Skeletal muscle tissue (tissue), 4 donors: ENCODE measurements around the gene ZDHHC21. TPM values are rescaled to one million over a fixed set of nuclear protein-coding genes. Genes with fewer than 3 reads are reported as not detected.

Experiments
- H3K27ac ChIP-seq: one replicate; pipeline ENCODE4 v1.7.0; 2013; ENCODE audit warnings: mild to moderate bottlenecking, low read depth, low read length, inconsistent platforms
- H3K27me3 ChIP-seq, 3 donors: one replicate each; pipeline ENCODE4 v1.7.0; 2013; ENCODE audit warnings: low read length in 3 of 3; ENCODE audit not compliant: control insufficient read depth in 3 of 3, insufficient read depth in 3 of 3
- H3K36me3 ChIP-seq, 3 donors: one replicate each; pipeline ENCODE4 v1.7.0; 2013; ENCODE audit warnings: low read length in 3 of 3; ENCODE audit not compliant: control insufficient read depth in 3 of 3, insufficient read depth in 3 of 3
- H3K4me1 ChIP-seq, 3 donors: one replicate each; pipeline ENCODE4 v1.7.0; 2013; ENCODE audit warnings: low read length in 3 of 3, mild to moderate bottlenecking in 3 of 3; ENCODE audit not compliant: control insufficient read depth in 3 of 3, insufficient read depth in 3 of 3
- H3K4me3 ChIP-seq, 3 donors: one replicate each; pipeline ENCODE4 v1.7.0; 2013; ENCODE audit warnings: low read length in 3 of 3
- H3K9ac ChIP-seq, 3 donors: one replicate each; pipeline ENCODE4 v1.7.0; 2013; ENCODE audit warnings: low read length in 3 of 3, mild to moderate bottlenecking in 3 of 3, moderate library complexity in 2 of 3, low read depth in 1 of 3
- H3K9me3 ChIP-seq, 3 donors: one replicate each; pipeline ENCODE4 v1.7.0; 2013; ENCODE audit warnings: low read length in 3 of 3; ENCODE audit not compliant: control insufficient read depth in 3 of 3
- total RNA-seq: library from RNA; depleted of rRNA; stranded (reverse); fragments of >200 nt; gene quantifications from one replicate; pipeline ENCODE4 v1.2.3, GENCODE V29; 2014
- donor health status: Osteomylitis.

Gene ZDHHC21
- total RNA-seq, 1 donor from 2014 or later = 24.5 TPM

GRCh38 chr9:14584571-14584970 lies 108.7 kb downstream of the ZDHHC21 start:
- Histone ChIP-seq H3K9me3 (no peaks in the 10 kb centered on the region), H3K27me3 (no peaks in the 10 kb centered on the region), H3K4me1 (no peaks in the 10 kb centered on the region), H3K4me3 (no peak overlapping the region), H3K36me3 (no peaks in the 10 kb centered on the region), H3K27ac (no peak overlapping the region), H3K9ac (no peak overlapping the region)

GRCh38 chr9:14578030-14578429 lies 115.2 kb downstream of the ZDHHC21 start:
- Histone ChIP-seq H3K4me3 (no peak overlapping the region), H3K27me3 (no peaks in the 10 kb centered on the region), H3K4me1 (no peaks in the 10 kb centered on the region), H3K9ac (no peak overlapping the region), H3K36me3 (no peaks in the 10 kb centered on the region), H3K27ac (no peak overlapping the region), H3K9me3 (no peaks in the 10 kb centered on the region)

- H3K9ac ChIP-seq = no peak overlapping the region
These were observed 119.1 kb downstream of the ZDHHC21 start for GRCh38 chr9:14574173-14574572.

GRCh38 chr9:14573319-14573718 lies 119.9 kb downstream of the ZDHHC21 start:
- no peaks in the 10 kb centered on the region for H3K27me3 ChIP-seq
- H3K9ac ChIP-seq = no peak overlapping the region

More at GRCh38 chr9:14574173-14574572, 119.1 kb downstream of the ZDHHC21 start:
- H3K36me3 ChIP-seq = no peaks in the 10 kb centered on the region
- no peak overlapping the region for H3K27ac ChIP-seq
- H3K4me3 ChIP-seq = no peak overlapping the region
- H3K27me3 ChIP-seq = no peaks in the 10 kb centered on the region
- no peaks in the 10 kb centered on the region for H3K4me1 ChIP-seq
- H3K9me3 ChIP-seq = no peaks in the 10 kb centered on the region

GRCh38 chr9:14565352-14566016 lies 127.7 kb downstream of the ZDHHC21 start:
- H3K4me1 ChIP-seq = no peaks in the 10 kb centered on the region
- no peak overlapping the region for H3K4me3 ChIP-seq
- H3K27ac ChIP-seq = no peak overlapping the region
- no peak overlapping the region for H3K9ac ChIP-seq
- H3K27me3 ChIP-seq = no peaks in the 10 kb centered on the region
- H3K9me3 ChIP-seq = no peaks in the 10 kb centered on the region
- no peaks in the 10 kb centered on the region for H3K36me3 ChIP-seq

More at GRCh38 chr9:14573319-14573718, 119.9 kb downstream of the ZDHHC21 start:
- Histone ChIP-seq H3K9me3 (no peaks in the 10 kb centered on the region), H3K4me3 (no peak overlapping the region), H3K4me1 (no peaks in the 10 kb centered on the region), H3K36me3 (no peaks in the 10 kb centered on the region), H3K27ac (no peak overlapping the region)

GRCh38 chr9:14563902-14564624 lies 129.2 kb downstream of the ZDHHC21 start:
- no peak overlapping the region for H3K4me3 ChIP-seq
- H3K27ac ChIP-seq = no peak overlapping the region
- no peak overlapping the region for H3K9ac ChIP-seq
- H3K4me1 ChIP-seq = no peaks in the 10 kb centered on the region
- no peaks in the 10 kb centered on the region for H3K27me3 ChIP-seq
- no peaks in the 10 kb centered on the region for H3K36me3 ChIP-seq
- H3K9me3 ChIP-seq = no peaks in the 10 kb centered on the region

GRCh38 chr9:14561929-14562405 lies 131.3 kb downstream of the ZDHHC21 start:
- Histone ChIP-seq H3K9me3 (no peaks in the 10 kb centered on the region), H3K9ac (no peak overlapping the region), H3K27me3 (no peaks in the 10 kb centered on the region), H3K36me3 (no peaks in the 10 kb centered on the region), H3K27ac (no peak overlapping the region), H3K4me1 (no peaks in the 10 kb centered on the region), H3K4me3 (no peak overlapping the region)

Other genes with a start within 250 kb of the ZDHHC21 start
- gene CER1, start 29.3 kb upstream of the ZDHHC21 start, total RNA-seq = not detected
- 17.2 TPM for gene FREM1, start 217.0 kb upstream of the ZDHHC21 start, total RNA-seq